Smooth muscle cell (in vitro differentiated cells): ENCODE data around the gene EDEM2. TPM values are rescaled to one million over a fixed set of nuclear protein-coding genes. Genes with fewer than 3 reads are reported as not detected.
"Not testable (repeated sequence)": the region's sequence is repeated elsewhere in the genome, so short reads cannot be mapped to it uniquely, and the experiment has no call there.

Experiments used
- DNase-seq: peaks from one replicate; lab custom pipeline; 2025; ENCODE audit not compliant: unreplicated experiment; lab: John Stamatoyannopoulos, UW
- H2AFZ ChIP-seq: fragments of 200-600 bp; sonication (generic); 2 replicates; pipeline ENCODE4 v1.6.0; 2016; ENCODE audit warnings: antibody characterized with exemption, low read depth, mild to moderate bottlenecking
- H3F3A ChIP-seq: fragments of 200-600 bp; sonication (generic); 2 replicates; pipeline ENCODE4 v1.6.0; 2017; ENCODE audit warnings: antibody characterized with exemption, low read depth
- H3K27ac ChIP-seq: fragments of 200-600 bp; sonication (generic); 2 replicates; pipeline ENCODE4 v1.5.1; 2016; ENCODE audit warnings: low read depth, mild to moderate bottlenecking
- H3K27me3 ChIP-seq: fragments of 200-600 bp; sonication (generic); 2 replicates; pipeline ENCODE4 v1.6.1; 2016; ENCODE audit warnings: low read depth, mild to moderate bottlenecking
- H3K36me3 ChIP-seq: fragments of 200-600 bp; sonication (generic); 2 replicates; pipeline ENCODE4 v1.5.1; 2016; ENCODE audit warnings: low read depth
- H3K4me1 ChIP-seq: fragments of 200-600 bp; sonication (generic); 2 replicates; pipeline ENCODE4 v1.5.1; 2016; ENCODE audit warnings: low read depth
- H3K4me2 ChIP-seq: fragments of 200-600 bp; sonication (generic); 2 replicates; pipeline ENCODE4 v1.6.0; 2016; ENCODE audit warnings: mild to moderate bottlenecking
- H3K4me3 ChIP-seq: fragments of 200-600 bp; sonication (generic); 2 replicates; pipeline ENCODE4 v1.5.1; 2016; ENCODE audit warnings: mild to moderate bottlenecking
- H3K79me2 ChIP-seq: fragments of 200-600 bp; sonication (generic); 2 replicates; pipeline ENCODE4 v1.6.0; 2016; ENCODE audit warnings: low read depth, mild to moderate bottlenecking
- H3K9ac ChIP-seq: fragments of 200-600 bp; sonication (generic); 2 replicates; pipeline ENCODE4 v1.6.0; 2016; ENCODE audit warnings: low read depth
- H3K9me3 ChIP-seq: fragments of 200-600 bp; sonication (generic); replicated peaks from 2 replicates; pipeline ENCODE4 v1.5.1; 2016; ENCODE audit warnings: low read depth
- H4K20me1 ChIP-seq: fragments of 200-600 bp; sonication (generic); 2 replicates; pipeline ENCODE4 v1.6.0; 2016; ENCODE audit warnings: low read depth
- CTCF ChIP-seq: fragments of 200-600 bp; sonication (generic); IDR thresholded peaks from 2 replicates; pipeline ENCODE4 v1.5.1; 2017; ENCODE audit warnings: borderline replicate concordance, mild to moderate bottlenecking, antibody characterized with exemption; ENCODE audit not compliant: insufficient read depth, poor library complexity, severe bottlenecking
- WGBS: methylation state at CpG from one replicate; pipeline ENCODE4 v1.1.7; 2016; ENCODE audit warnings: low lambda C conversion rate; 5-methylcytosine and 5-hydroxymethylcytosine counted together
- polyA plus RNA-seq: library from polyadenylated mRNA; unstranded; fragments of >200 nt; fragmentation: Nextera tagmentation; extraction: Ambion mirVana; gene quantifications from 2 replicates; pipeline ENCODE4 v1.2.1, GENCODE V29; 2016
- total RNA-seq: library from RNA; depleted of rRNA; stranded (reverse); fragments of >200 nt; gene quantifications from 2 replicates; pipeline ENCODE4 v1.2.3, GENCODE V29; 2014

The EDEM2 gene
- total and polyA plus RNA-seq, 2 experiments from 2014 or later: 11.6 to 22.6 TPM

DNA sequence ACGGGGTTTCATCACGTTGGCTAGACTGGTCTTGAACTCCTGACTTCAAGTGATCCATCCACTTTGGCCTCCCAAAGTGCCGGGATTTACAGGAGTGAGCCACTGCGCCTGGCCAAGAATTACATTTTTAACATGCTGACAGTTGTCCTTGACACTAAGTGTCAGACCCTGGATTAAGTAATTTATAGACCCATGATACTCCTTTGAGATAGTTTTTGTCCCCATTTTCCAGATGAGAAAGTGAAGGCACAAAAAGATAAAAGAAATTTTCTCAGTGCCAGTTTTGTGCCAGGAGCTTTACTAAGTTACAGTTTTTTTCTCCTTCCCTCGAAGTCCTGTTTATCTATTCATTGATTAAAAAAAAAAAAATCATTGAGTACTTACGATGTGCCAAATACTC lies 9.8 kb upstream of the EDEM2 start:
- 91% methylated on average over 6 of the region's 6 CpGs for WGBS

DNA sequence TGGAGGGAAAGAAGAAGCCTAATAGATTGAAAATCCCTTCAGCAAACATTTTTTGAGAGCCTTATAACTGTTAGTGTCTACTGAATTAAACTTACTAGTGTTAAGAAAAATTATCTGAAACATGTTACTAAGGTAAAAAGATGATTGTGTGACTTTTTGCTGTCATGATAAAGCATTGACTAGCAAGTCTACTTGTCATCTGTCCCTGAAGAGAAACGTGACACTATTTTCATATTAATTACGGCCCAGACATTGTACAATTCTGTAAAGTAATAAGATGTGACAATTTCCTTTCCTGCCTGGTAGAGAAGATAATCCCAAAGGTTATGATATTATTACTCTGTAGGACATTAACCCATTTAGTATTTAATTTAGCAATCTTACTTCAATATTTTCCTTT lies 8.8 kb upstream of the EDEM2 start:
- TF ChIP-seq CTCF: no peak
- Histone ChIP-seq H3K27me3 (no peaks in the 10 kb centered on the region), H2AFZ (no peak overlapping the region), H4K20me1 (no peaks in the 10 kb centered on the region), H3K36me3 (no peaks in the 10 kb centered on the region), H3K4me2 (no peak overlapping the region), H3K4me3 (no peak overlapping the region), H3F3A (no peaks in the 10 kb centered on the region), H3K4me1 (no peaks in the 10 kb centered on the region), H3K27ac (no peak overlapping the region), H3K79me2 (no peaks in the 10 kb centered on the region), H3K9me3 (no peaks in the 10 kb centered on the region), H3K9ac (no peak overlapping the region)
- DNase-seq: no peak
- 92% methylated on average over 2 of the region's 2 CpGs for WGBS

More for the DNA sequence above, 9.8 kb upstream of the EDEM2 start:
- DNase-seq: no peak
- Histone ChIP-seq H3K27me3 (no peaks in the 10 kb centered on the region), H3K4me3 (no peak overlapping the region), H3K4me2 (no peak overlapping the region), H3K36me3 (no peaks in the 10 kb centered on the region), H3F3A (no peaks in the 10 kb centered on the region), H3K4me1 (no peaks in the 10 kb centered on the region), H2AFZ (no peak overlapping the region), H3K27ac (no peak overlapping the region), H3K9me3 (no peaks in the 10 kb centered on the region), H3K9ac (no peak overlapping the region), H3K79me2 (no peaks in the 10 kb centered on the region), H4K20me1 (no peaks in the 10 kb centered on the region)
- no peak for TF ChIP-seq CTCF

DNA sequence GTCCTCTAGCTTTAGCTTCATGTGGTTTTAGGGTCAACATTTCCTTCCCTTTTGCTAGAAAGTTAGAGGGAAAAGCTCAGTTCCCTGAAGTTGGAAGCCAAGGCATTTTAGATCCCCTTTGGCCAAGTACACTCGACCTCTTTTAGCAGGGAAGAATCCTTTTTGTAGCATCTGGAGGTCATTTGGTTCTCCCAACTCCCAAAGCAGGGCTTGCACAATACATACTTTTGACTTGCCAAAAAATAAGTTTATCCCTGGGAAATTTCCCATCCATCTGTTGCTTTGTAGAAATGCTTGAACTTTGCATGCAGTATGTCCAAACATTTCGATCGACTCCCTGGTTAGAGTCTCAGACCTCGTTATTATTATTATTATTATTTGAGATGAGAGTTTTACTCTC lies 4.6 kb upstream of the EDEM2 start:
- Histone ChIP-seq H3K4me3 (no peak overlapping the region), H3K79me2 (no peaks in the 10 kb centered on the region), H2AFZ (no peak overlapping the region), H3K4me1 (no peaks in the 10 kb centered on the region), H3K27me3 (no peaks in the 10 kb centered on the region), H3K9me3 (no peaks in the 10 kb centered on the region), H3K36me3 (no peaks in the 10 kb centered on the region), H3K27ac (no peak overlapping the region), H3K4me2 (no peak overlapping the region), H3K9ac (no peak overlapping the region), H3F3A (no peaks in the 10 kb centered on the region), H4K20me1 (no peaks in the 10 kb centered on the region)
- no peak for DNase-seq
- WGBS: 96% methylated on average over 4 of the region's 4 CpGs
- no peak for TF ChIP-seq CTCF

DNA sequence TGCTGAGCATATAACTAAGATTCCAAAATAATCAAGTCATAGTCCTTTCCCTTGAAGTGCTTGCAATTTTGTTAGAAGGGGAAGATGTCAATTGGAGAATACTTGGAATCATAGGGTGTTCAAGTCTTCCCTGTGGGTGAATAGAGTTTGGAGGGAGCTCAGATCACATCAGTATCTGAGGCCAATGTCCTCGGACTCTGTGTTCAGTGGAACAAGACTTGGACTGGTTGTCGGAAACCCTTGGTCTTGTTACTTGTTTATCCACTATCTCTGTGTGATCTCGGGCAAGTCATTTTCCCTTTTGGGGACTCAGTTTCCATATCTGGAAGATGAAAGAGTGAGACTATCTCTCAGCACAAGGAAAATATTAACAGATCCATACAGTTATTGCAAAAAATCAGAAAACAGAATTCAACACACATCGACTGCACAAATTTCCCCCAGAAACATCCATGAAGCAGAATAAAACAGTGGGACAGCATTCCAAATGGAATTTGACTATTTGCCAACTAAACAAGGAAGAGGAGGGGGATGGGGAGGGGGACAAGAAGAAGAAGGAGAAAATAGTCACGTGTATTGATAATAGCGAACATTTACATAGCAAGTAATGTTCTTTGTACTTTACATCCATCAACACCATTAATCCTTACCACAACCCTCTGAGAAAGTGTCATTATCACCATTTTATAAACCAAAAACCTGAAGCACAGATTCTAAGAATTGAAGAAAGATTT lies 3.9 kb upstream of the EDEM2 start:
- WGBS: 89% methylated on average over 6 of the region's 6 CpGs
- Histone ChIP-seq H3K27ac (no peak overlapping the region), H3K4me2 (no peak overlapping the region), H3K4me1 (no peaks in the 10 kb centered on the region), H3K36me3 (no peaks in the 10 kb centered on the region), H3K79me2 (no peaks in the 10 kb centered on the region), H3K27me3 (no peaks in the 10 kb centered on the region), H3K9me3 (no peaks in the 10 kb centered on the region), H3F3A (no peaks in the 10 kb centered on the region), H3K9ac (no peak overlapping the region), H2AFZ (no peak overlapping the region), H3K4me3 (no peak overlapping the region), H4K20me1 (no peaks in the 10 kb centered on the region)
- TF ChIP-seq CTCF: no peak
- no peak for DNase-seq

DNA sequence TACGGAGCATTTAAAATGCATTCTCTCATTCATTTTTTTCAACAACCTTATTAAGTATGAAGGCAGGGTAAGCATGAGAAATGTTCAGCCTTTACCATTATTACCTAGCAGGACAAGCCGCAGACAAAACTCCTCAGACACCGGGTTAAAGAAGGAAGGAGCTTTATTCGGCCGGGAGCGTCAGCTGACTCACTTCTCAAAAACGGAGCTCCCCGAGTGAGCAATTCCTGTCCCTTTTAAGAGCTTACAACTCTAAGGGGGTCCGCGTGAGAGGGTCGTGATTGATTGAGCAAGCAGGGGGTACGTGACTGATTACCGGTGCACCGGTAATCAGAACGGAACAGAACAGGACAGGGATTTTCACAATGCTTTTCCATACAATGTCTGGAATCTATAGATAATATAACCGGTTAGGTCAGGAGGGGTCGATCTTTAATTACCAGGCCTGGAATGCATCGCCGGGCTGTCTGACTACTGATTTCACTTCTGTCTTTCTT lies 487 bp upstream of the EDEM2 start:
- H3K4me3 ChIP-seq: peak overlapping the region; percentile 64
- peak overlapping the region; percentile 85 for H3K4me2 ChIP-seq
- DNase-seq, H3K36me3 ChIP-seq, H3K79me2 ChIP-seq, H3K9me3 ChIP-seq, H3K4me1 ChIP-seq, H3F3A ChIP-seq, H3K27me3 ChIP-seq, H4K20me1 ChIP-seq: not testable (repeated sequence)
- H2AFZ ChIP-seq: peak overlapping the region; percentile 70
- WGBS: 3% methylated on average over 19 of the region's 19 CpGs
- H3K27ac ChIP-seq: peak overlapping the region; percentile 88
- H3K9ac ChIP-seq: peak overlapping the region; percentile 76
